Stimulated activated CD4-positive, alpha-beta T cell treated with anti-CD3 and anti-CD28 coated beads, Interleukin-2, amount 100 ng/mL, for 48 hours (primary cell): ENCODE measurements around the gene LCE1F.

Source experiments
- DNase-seq, 2 donors: peaks; one replicate each; pipeline ENCODE4 v3.0.0-alpha.2; 2020

Gene LCE1F

DNA sequence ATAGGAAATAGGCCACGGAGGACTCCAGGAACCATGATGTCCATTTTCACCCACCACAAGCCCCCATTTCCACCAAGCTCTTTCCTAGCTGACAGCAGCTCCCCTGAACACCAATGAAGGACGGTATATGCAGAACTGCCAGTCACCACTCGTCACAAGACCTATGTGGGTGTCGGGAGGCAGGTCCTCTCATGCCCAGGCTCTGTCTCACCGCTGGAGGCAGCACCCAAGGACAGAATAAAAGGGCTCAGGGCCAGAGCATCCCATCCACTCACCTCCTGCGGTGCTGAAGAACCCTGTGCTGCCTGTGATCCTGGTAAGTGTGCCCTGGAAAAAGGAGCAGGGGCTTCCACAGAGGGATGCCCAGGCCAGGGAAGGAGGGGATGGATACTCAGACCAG lies at the start of gene LCE1F:
Gene LCE1F (plus strand): TSS at position 266 of the 400 bp plus-strand sequence. CDS start 1,232 bp downstream, outside the sequence.
- no peak for DNase-seq

GRCh38 chr1:152725261-152725660 lies 49.7 kb upstream of the LCE1F start:
- no peak for DNase-seq

DNA sequence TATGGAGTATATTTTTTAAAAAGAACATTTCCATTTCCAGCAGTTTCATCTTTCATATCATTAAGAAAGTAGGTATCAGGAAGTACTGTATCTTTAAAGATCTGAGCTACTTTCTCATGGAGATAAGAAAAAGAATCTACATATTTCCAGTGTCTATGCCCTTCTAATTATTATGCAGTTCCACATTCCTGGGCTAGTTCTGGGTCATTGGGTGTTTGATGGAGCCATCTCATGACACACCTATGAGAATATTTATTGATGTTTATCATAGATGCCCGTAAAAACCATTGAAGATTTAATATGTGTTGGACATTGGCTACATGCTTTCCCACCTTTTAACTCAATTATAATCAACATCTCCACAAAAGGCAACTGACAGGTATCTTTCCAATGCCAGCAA lies 46.0 kb upstream of the LCE1F start:
- no peak for DNase-seq

DNA sequence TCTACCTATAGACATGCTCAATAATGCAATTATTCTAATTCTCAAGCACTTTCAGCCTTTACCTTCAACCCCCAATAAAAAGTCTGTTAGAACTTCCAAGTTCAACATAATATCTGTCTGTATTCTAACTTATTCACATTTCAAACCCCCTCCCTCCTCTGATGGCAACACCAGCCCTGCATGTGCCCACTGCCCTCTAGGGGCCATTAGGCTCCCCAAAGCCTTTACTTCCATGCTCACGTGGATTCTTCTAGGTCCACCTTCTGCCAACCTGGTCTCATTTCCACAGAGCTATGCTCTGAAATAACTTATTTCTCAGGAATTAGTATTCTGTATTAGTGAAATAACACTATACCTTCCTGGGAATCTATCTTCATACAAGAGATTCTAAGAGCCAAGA lies 39.3 kb upstream of the LCE1F start:
- DNase-seq, result no peak

GRCh38 chr1:152737997-152738396 lies 36.9 kb upstream of the LCE1F start:
- no peak for DNase-seq

DNA sequence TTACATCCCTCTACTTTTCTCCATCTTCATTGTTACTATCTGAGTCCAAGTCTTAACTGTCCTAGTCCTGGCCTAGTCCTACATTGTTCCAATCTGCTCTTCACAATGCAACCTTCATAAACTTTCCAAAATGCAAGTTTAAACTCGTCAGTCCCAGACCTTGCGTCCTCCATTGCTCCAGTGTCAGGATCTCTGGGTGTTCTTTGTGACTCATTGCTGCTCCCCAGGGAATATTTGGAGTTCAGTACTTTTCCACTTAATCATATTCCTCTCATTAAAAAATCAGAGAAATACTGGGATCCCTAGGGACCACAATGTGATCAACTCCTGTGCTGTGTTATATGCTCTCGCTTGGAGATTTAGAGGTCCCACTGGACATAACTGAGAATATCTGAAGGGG lies 35.1 kb upstream of the LCE1F start:
- no peak for DNase-seq

GRCh38 chr1:152741656-152742055 lies 33.3 kb upstream of the LCE1F start:
- DNase-seq, result no peak

- no peak for DNase-seq
Measured at GRCh38 chr1:152743371-152744145, 31.4 kb upstream of the LCE1F start.

GRCh38 chr1:152745289-152745704 lies 29.6 kb upstream of the LCE1F start:
- no peak for DNase-seq

- no peak for DNase-seq
Measured at GRCh38 chr1:152745765-152746444, 29.0 kb upstream of the LCE1F start.

GRCh38 chr1:152747831-152748230 lies 27.1 kb upstream of the LCE1F start:
- DNase-seq, result no peak

DNA sequence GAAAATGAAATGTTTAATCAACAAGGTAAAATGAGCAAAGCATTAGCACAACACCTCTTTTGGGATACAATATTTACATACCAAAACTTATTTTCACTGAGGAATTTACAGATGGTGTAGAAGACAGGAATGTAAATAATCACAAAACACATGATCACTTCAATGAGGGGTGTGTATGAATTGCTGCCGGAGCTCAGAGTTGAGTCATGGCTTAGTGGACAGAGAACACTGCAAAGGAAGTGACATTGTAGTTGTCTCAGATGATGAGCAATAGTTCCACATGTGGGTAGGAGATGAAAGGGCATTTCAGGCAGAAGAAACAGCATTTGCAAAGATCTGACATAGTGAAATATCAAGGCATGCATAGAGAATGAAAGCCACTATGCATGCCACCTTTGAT lies 22.7 kb upstream of the LCE1F start:
- no peak for DNase-seq

DNA sequence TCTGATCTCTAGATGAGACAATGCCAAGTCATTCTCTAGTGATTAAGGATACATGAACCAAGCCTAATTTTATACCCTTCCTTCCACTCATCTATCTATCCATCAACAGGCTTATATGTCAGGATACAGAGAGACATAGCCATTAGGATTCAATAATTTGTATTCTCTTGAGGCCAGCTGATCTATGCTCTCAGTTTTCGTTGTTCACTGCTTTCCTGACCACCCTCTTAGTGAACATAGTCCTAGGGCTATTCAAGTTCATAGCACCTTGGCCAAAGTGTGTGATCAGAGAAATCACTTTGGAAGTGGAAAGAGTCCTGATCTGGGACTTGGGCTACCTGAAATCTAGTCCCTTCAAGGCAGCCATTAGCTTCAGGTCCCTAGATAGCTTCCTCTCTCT lies 21.4 kb upstream of the LCE1F start:
- no peak for DNase-seq

- DNase-seq, result no peak
Measured at GRCh38 chr1:152756872-152757271, 18.1 kb upstream of the LCE1F start.

- DNase-seq, result no peak
Measured at GRCh38 chr1:152757747-152758146, 17.2 kb upstream of the LCE1F start, which contains the start of gene KPRP. KPRP (plus strand) TSS chr1:152758025; CDS start chr1:152759589, 1,564 bp downstream.

DNA sequence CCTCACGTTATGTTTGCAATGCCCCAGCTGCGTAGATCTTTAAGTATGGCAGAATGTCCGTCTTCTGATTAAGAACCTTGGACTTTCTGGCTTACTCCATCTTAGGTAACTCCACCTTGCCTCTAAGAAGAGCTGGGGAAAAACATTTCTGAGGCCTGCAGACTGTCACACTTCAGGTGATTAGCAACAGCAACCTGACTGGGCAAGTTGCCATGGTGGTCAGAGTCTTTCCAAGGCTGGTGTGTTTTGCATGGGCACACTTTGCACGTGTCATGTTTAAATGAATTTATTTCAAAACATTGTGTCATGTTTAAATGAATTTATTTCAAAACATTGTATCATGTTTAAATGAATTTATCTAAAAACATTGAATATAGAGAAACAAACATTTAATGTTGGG lies 16.3 kb upstream of the LCE1F start:
- DNase-seq, result no peak

DNA sequence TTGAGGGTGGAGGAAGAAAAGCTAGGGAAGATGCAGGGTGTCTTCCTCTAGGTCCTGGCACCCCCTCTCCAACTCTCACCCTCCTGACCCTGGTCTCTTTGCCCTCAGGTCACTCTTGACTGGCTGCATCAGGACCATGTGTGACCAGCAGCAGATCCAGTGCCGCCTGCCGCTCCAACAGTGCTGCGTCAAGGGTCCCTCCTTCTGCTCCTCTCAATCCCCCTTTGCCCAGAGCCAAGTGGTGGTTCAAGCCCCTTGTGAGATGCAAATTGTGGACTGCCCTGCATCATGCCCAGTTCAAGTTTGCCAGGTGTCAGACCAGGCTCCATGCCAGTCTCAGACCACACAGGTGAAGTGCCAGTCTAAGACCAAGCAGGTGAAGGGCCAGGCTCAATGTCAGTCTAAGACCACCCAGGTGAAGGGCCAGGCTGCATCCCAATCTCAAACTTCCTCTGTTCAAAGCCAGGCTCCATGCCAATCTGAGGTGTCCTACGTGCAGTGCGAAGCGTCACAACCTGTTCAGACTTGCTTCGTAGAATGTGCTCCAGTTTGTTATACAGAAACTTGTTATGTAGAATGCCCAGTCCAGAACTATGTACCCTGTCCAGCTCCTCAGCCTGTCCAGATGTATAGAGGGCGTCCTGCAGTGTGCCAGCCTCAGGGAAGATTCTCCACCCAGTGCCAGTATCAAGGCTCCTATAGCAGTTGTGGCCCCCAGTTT lies 15.3 kb upstream of the LCE1F start:
- no peak for DNase-seq

GRCh38 chr1:152760551-152761190 lies 14.3 kb upstream of the LCE1F start:
- DNase-seq, result no peak

DNA sequence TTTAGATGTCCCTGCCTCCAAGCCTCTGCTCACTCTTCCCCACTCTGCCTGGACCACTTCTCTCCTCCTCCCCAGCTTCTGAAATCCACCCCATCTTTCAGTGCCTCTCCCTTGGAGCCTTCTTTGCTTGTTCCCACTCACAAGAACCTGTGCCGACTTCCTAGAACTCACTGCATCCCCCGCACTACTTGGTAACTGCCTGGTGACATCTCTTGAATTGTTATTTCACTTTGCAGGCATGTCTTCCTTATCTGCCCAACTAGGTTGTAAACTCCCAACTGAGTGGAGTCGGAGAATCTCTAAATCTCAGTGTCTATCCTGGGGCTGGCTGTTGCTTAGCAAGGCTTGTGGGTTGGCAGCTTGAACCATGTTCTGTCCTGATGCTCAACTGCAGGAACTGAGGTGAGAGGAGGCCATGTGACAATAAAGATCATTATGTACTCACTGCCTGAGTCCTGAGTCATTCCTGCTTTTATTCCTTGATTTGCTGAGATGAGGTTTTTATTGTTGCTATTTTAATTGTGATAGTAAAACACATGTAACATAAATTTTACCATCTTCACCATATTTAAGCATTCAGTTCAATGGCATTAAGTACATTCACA lies 13.2 kb upstream of the LCE1F start:
- DNase-seq, result no peak

DNA sequence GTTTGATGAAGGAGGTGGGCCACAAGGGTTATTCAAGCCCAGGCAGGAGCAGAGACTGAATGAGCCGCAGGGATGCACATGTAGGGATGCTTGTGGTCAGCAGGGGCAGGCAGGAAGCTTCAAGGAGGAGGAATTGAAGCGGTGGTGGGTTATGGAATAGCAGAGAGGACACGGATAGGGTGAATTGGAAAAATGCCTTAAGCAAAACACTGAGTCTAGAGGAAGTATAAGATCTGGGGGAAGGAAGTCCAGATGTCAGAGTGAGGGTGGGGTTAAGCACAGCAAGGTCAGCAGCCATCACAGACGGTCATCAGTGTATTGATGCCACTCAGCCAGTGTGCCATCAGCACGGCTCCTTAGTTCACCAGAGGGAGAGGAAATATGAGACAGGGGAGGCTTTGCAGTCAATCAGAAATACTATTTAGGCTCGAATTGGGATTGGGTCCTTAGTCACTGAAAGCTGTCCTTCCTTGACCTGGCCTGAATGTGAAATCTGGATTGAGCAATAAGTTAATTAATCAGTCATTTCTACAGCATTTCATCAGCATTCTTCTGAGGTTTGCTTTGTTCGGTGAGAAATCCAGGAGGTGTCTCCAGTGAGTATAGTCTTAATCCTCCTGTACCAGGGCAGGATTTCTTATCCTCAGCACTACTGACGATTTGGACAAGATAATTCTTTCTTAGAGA lies 6.0 kb upstream of the LCE1F start:
- no peak for DNase-seq

- DNase-seq, result no peak
Measured at GRCh38 chr1:152770411-152770810, 4.5 kb upstream of the LCE1F start.

DNA sequence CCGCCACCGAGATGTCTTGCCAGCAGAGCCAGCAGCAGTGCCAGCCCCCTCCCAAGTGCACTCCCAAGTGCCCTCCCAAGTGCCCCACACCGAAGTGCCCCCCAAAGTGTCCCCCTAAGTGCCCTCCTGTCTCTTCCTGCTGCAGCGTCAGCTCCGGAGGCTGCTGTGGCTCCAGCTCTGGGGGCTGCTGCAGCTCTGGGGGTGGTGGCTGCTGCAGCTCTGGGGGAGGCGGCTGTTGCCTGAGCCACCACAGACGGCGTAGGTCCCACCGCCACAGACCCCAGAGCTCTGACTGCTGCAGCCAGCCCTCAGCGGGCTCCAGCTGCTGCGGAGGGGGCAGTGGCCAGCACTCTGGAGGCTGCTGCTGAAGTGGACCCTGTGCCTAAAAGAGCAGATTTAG lies 1.4 kb downstream of the LCE1F start:
- DNase-seq, result no peak
